Right atrium auricular region (tissue), 2 donors: ENCODE data around the gene BAK1. TPM values are rescaled to one million over a fixed set of nuclear protein-coding genes. Genes with fewer than 3 reads are reported as not detected.

Source experiments
- DNase-seq: peaks from one replicate; pipeline ENCODE4 v3.0.0-alpha.2; 2019; ENCODE audit warnings: low spot score
- H3K27ac ChIP-seq, 2 donors: fragments of 200-600 bp; sonication (generic); 1 replicate in 1 of 2; 2 replicates in 1 of 2; pipeline ENCODE4 v1.5.1; 2016 to 2019
- H3K27me3 ChIP-seq, 2 donors: fragments of 200-600 bp; sonication (generic); one replicate each; pipeline versions ENCODE4 v1.5.1 to v1.6.0; 2017 to 2019
- H3K36me3 ChIP-seq: fragments of 200-600 bp; sonication (generic); one replicate; pipeline ENCODE4 v1.5.1; 2016
- H3K4me1 ChIP-seq, 2 donors: fragments of 200-600 bp; sonication (generic); one replicate each; pipeline versions ENCODE4 v1.5.1 to v1.6.0; 2017 to 2019
- H3K4me3 ChIP-seq, 2 donors: fragments of 200-600 bp; sonication (generic); 1 replicate in 1 of 2; 2 replicates in 1 of 2; pipeline ENCODE4 v1.5.1; 2017 to 2019; ENCODE audit warnings: mild to moderate bottlenecking in 1 of 2, moderate library complexity in 1 of 2
- H3K9me3 ChIP-seq, 2 donors: fragments of 200-600 bp; sonication (generic); one replicate each; pipeline ENCODE4 v1.5.1; 2019
- total RNA-seq, 2 donors: library from RNA; depleted of rRNA; stranded (reverse); fragments of >200 nt; gene quantifications; one replicate each; pipeline ENCODE4 v1.1.0, GENCODE V29; 2016
- TF ChIP-seq, protein P1 (sequence below), 2 donors: fragments of 200-600 bp; sonication (generic); IDR thresholded peaks; one replicate each; pipeline ENCODE4 v1.5.1; 2019; ENCODE audit warnings: antibody characterized with exemption in 2 of 2

Gene BAK1
- total RNA-seq, 2 donors from 2014 or later: 6.5 to 8.6 TPM

DNA sequence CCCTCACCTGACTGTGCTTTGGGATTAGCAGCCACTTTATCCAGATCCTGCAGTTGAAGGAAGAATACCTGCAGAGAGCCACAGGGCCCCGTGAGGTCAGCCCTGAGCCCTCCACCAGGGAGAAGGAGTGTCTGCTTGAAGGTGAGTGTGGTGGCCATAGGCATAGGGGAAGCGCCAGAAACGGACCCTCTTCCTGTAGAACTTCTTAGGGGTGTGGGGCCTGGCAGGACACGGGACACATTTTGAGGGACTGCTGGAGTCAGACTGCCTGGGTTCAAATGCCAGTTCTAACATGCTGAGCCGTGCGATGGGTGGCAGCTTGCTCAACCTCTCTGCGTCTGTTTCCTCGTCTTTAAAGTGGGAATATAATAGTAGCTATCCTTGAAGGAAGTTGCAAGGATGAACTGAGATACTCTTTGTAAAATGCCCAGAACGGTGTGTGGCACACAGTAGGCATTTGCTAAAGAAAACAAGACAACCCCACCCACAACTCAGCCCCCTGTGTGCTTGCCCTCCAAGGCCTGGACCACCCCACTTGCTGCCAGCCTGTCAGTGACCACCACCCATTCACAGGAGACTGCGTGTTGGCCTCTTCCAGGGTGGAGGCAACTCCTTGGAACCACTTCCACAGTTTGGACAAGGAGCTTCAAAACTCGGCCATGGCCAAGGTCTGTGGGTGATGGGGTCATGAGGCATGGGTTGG is 4.8 kb upstream of the BAK1 start:
- TF ChIP-seq, protein P1, sequence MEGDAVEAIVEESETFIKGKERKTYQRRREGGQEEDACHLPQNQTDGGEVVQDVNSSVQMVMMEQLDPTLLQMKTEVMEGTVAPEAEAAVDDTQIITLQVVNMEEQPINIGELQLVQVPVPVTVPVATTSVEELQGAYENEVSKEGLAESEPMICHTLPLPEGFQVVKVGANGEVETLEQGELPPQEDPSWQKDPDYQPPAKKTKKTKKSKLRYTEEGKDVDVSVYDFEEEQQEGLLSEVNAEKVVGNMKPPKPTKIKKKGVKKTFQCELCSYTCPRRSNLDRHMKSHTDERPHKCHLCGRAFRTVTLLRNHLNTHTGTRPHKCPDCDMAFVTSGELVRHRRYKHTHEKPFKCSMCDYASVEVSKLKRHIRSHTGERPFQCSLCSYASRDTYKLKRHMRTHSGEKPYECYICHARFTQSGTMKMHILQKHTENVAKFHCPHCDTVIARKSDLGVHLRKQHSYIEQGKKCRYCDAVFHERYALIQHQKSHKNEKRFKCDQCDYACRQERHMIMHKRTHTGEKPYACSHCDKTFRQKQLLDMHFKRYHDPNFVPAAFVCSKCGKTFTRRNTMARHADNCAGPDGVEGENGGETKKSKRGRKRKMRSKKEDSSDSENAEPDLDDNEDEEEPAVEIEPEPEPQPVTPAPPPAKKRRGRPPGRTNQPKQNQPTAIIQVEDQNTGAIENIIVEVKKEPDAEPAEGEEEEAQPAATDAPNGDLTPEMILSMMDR (IDR thresholded peaks at IDR 0.05): no peak
- Histone ChIP-seq H3K4me3 (no peak overlapping the region), H3K27me3 (no peaks in the 10 kb centered on the region), H3K9me3 (no peaks in the 10 kb centered on the region), H3K27ac (no peak overlapping the region), H3K36me3 (no peaks in the 10 kb centered on the region), H3K4me1 (peaks cover 0 to 29% of the 10 kb centered on the region in 2 donors)
- DNase-seq: no peak

DNA sequence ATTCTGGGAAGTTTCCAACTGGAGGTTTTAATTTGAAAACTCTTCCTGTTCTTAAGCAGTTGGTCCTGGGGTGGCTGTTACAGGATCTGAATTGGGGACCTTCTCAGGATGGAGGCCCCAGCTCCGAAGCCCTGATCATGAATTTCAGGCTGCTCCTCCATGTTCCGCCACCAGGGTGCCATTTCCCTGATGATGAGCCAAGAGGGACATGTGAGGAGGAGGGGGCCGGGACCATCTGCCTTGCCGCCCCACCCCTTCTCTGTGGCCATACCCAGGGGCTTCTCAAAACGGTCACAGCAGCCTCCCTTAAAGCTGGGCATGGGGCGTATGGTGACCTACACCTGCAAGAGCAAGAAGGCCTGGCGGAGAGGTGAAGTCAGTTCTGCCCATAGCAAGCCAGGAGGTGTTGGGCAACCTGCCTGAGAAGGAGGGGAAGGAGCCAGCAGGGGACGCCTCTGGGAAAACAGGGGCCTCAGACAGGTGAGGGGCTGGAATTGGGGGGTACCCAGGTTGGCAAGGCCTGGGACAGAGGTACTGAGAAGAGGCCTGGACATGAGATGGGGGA is 3.6 kb upstream of the BAK1 start:
- Histone ChIP-seq H3K27me3 (no peaks in the 10 kb centered on the region), H3K36me3 (no peaks in the 10 kb centered on the region), H3K27ac (no peak overlapping the region), H3K4me1 (peaks cover 0 to 29% of the 10 kb centered on the region in 2 donors), H3K9me3 (no peaks in the 10 kb centered on the region), H3K4me3 (no peak overlapping the region)
- TF ChIP-seq, protein P1 (IDR thresholded peaks at IDR 0.05): peak in 1 of 2 donors; percentile 20
- DNase-seq: no peak

DNA sequence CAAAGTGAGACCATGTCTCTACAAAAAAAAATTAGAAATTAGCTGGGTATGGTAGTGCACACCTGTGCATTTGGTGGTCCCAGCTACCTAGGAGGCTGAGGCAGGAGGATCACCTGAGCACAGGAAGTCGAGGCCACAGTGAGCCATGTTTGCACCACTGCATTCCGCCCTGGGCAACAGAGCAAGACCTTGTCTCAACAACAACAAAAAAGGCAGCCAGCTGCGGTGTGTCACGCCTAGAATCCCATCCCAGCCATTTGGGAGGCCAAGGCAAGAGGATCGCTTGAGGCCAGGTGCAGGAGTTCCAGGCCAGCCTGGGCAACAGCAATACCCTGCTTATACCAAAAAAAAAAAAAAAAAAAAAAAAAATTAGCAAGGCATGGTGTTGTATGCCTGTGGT is 1.1 kb upstream of the BAK1 start:
- Histone ChIP-seq H3K9me3 (no peaks in the 10 kb centered on the region), H3K27me3 (no peaks in the 10 kb centered on the region), H3K4me1 (peaks cover 0 to 50% of the 10 kb centered on the region in 2 donors), H3K4me3 (no peak overlapping the region), H3K27ac (no peak overlapping the region), H3K36me3 (peaks cover 12% of the 10 kb centered on the region)
- no peak for DNase-seq
- TF ChIP-seq, protein P1 (IDR thresholded peaks at IDR 0.05): no peak

DNA sequence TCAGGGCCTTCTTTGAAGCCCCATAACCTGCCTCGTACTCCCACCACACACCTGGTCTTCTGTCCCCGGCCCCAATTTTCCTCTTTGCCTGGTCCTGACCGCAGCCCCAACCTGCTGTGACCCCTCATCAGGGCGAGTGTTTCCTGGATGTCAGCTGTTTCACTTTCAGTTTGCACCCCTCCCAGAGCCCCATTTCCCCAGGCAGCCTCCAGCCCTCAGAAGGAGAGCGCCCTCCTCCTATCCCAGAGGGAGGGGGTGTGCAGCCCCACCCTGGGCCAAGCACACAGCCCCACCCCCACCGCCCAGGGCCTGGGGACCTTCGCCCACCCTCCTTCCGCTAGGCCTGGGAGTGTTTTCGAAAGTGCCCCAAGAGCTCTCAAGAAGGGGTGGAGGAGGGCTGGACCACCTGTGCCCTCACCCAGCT is 1.5 kb downstream of the BAK1 start:
- Histone ChIP-seq H3K4me3 (peak overlapping the region in 1 of 2 donors; percentile 88), H3K27me3 (no peaks in the 10 kb centered on the region), H3K27ac (peak overlapping the region; percentile 17 to 57), H3K4me1 (peaks cover 0 to 39% of the 10 kb centered on the region in 2 donors), H3K9me3 (no peaks in the 10 kb centered on the region), H3K36me3 (peaks cover 37% of the 10 kb centered on the region)
- no peak for DNase-seq
- TF ChIP-seq, protein P1 (IDR thresholded peaks at IDR 0.05): no peak

DNA sequence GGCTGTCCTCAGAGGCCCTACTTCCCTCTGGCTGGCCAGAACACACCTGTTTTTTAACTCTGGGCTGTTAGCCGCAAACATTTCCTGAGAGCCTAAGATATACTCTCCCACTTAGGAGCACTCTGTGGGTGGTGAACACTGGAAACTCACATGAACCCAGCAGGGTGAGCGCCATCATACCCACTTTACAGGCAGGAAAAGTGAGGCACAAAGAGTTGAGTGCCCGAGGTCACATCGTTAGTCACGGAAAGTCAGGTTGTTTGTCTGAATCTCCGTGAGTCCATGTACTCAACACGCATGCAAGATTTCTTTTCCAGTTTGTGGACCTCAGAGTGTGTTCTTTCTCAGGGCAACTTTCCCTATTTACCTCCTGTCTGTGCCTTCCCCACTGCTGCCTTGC is 1.9 kb downstream of the BAK1 start:
- H3K27ac ChIP-seq: peak overlapping the region; percentile 17 to 57
- H3K27me3 ChIP-seq: no peaks in the 10 kb centered on the region
- DNase-seq: no peak
- peak overlapping the region in 1 of 2 donors; percentile 88 for H3K4me3 ChIP-seq
- H3K9me3 ChIP-seq: no peaks in the 10 kb centered on the region
- TF ChIP-seq, protein P1 (IDR thresholded peaks at IDR 0.05): no peak
- H3K36me3 ChIP-seq: peaks cover 41% of the 10 kb centered on the region
- H3K4me1 ChIP-seq: peaks cover 0 to 39% of the 10 kb centered on the region in 2 donors
